Effector memory CD4-positive, alpha-beta T cell (primary cell): Measurements from ENCODE around the gene MTHFD1L.
"Not testable (repeated sequence)": the region's sequence is repeated elsewhere in the genome, so short reads cannot be mapped to it uniquely, and the experiment has no call there.

Source experiments
- DNase-seq, 3 donors: peaks; one replicate each; pipeline ENCODE4 v3.0.0-alpha.2; 2020
- H3K27ac ChIP-seq: 2 replicates; pipeline ENCODE4 v1.7.0; 2013; ENCODE audit warnings: mild to moderate bottlenecking, low read length, moderate library complexity; ENCODE audit not compliant: insufficient read depth, poor library complexity, severe bottlenecking
- H3K27me3 ChIP-seq: replicated peaks from 2 replicates; pipeline ENCODE4 v1.7.0; 2013; ENCODE audit warnings: mild to moderate bottlenecking, low read length; ENCODE audit not compliant: insufficient read depth, control insufficient read depth, poor library complexity, severe bottlenecking
- H3K36me3 ChIP-seq: 2 replicates; pipeline ENCODE4 v1.7.0; 2013; ENCODE audit warnings: mild to moderate bottlenecking, low read length, moderate library complexity; ENCODE audit not compliant: control insufficient read depth, insufficient read depth
- H3K4me1 ChIP-seq: 2 replicates; pipeline ENCODE4 v1.7.0; 2013; ENCODE audit warnings: low read length, mild to moderate bottlenecking; ENCODE audit not compliant: control insufficient read depth, insufficient read depth, poor library complexity, severe bottlenecking
- H3K4me3 ChIP-seq: 2 replicates; pipeline ENCODE4 v1.7.0; 2013; ENCODE audit warnings: low read length, low read depth, mild to moderate bottlenecking; ENCODE audit not compliant: insufficient read depth, poor library complexity, severe bottlenecking
- H3K9me3 ChIP-seq: 2 replicates; pipeline ENCODE4 v1.7.0; 2013; ENCODE audit warnings: mild to moderate bottlenecking, low read length, moderate library complexity; ENCODE audit not compliant: control insufficient read depth

Gene MTHFD1L

GRCh38 chr6:151082079-151082478 lies 216.6 kb downstream of the MTHFD1L start:
- Histone ChIP-seq H3K27ac (no peak overlapping the region), H3K4me3 (no peak overlapping the region), H3K27me3 (no peaks in the 10 kb centered on the region), H3K36me3 (no peaks in the 10 kb centered on the region), H3K4me1 (no peaks in the 10 kb centered on the region), H3K9me3 (no peaks in the 10 kb centered on the region)
- DNase-seq: no peak

- no peak overlapping the region for H3K27ac ChIP-seq
- DNase-seq: no peak
- H3K36me3 ChIP-seq: no peaks in the 10 kb centered on the region
- H3K27me3 ChIP-seq: no peaks in the 10 kb centered on the region
- H3K4me3 ChIP-seq: no peak overlapping the region
- no peaks in the 10 kb centered on the region for H3K4me1 ChIP-seq
- H3K9me3 ChIP-seq: no peaks in the 10 kb centered on the region
Observed at GRCh38 chr6:151084275-151084674, 218.8 kb downstream of the MTHFD1L start.

GRCh38 chr6:151087055-151087454 lies 221.6 kb downstream of the MTHFD1L start:
- not testable (repeated sequence) for H3K9me3 ChIP-seq, H3K4me1 ChIP-seq, H3K4me3 ChIP-seq, H3K27ac ChIP-seq, H3K27me3 ChIP-seq, DNase-seq, H3K36me3 ChIP-seq

GRCh38 chr6:151087861-151088598 lies 222.5 kb downstream of the MTHFD1L start:
- Histone ChIP-seq H3K36me3 (no peaks in the 10 kb centered on the region), H3K9me3 (no peaks in the 10 kb centered on the region), H3K27ac (no peak overlapping the region), H3K27me3 (no peaks in the 10 kb centered on the region), H3K4me3 (no peak overlapping the region), H3K4me1 (no peaks in the 10 kb centered on the region)
- no peak for DNase-seq

GRCh38 chr6:151088599-151088935 lies 223.1 kb downstream of the MTHFD1L start:
- Histone ChIP-seq H3K27me3 (no peaks in the 10 kb centered on the region), H3K4me3 (no peak overlapping the region), H3K27ac (no peak overlapping the region), H3K36me3 (no peaks in the 10 kb centered on the region), H3K9me3 (no peaks in the 10 kb centered on the region), H3K4me1 (no peaks in the 10 kb centered on the region)
- DNase-seq: no peak

GRCh38 chr6:151088963-151089362 lies 223.5 kb downstream of the MTHFD1L start:
- Histone ChIP-seq H3K27ac (no peak overlapping the region), H3K4me3 (no peak overlapping the region), H3K9me3 (no peaks in the 10 kb centered on the region), H3K27me3 (no peaks in the 10 kb centered on the region), H3K36me3 (no peaks in the 10 kb centered on the region), H3K4me1 (no peaks in the 10 kb centered on the region)
- DNase-seq: no peak

- H3K27me3 ChIP-seq: no peaks in the 10 kb centered on the region
- no peaks in the 10 kb centered on the region for H3K36me3 ChIP-seq
- H3K27ac ChIP-seq: no peak overlapping the region
- H3K9me3 ChIP-seq: no peaks in the 10 kb centered on the region
- H3K4me1 ChIP-seq: no peaks in the 10 kb centered on the region
- no peak for DNase-seq
- no peak overlapping the region for H3K4me3 ChIP-seq
Observed at GRCh38 chr6:151089978-151090377, 224.5 kb downstream of the MTHFD1L start.

GRCh38 chr6:151091571-151091970 lies 226.1 kb downstream of the MTHFD1L start:
- no peak overlapping the region for H3K4me3 ChIP-seq
- H3K4me1 ChIP-seq: no peaks in the 10 kb centered on the region
- no peaks in the 10 kb centered on the region for H3K27me3 ChIP-seq
- no peaks in the 10 kb centered on the region for H3K9me3 ChIP-seq
- H3K27ac ChIP-seq: no peak overlapping the region
- DNase-seq: no peak
- H3K36me3 ChIP-seq: no peaks in the 10 kb centered on the region

- Histone ChIP-seq H3K27ac (no peak overlapping the region), H3K4me3 (no peak overlapping the region), H3K36me3 (no peaks in the 10 kb centered on the region), H3K9me3 (no peaks in the 10 kb centered on the region), H3K27me3 (no peaks in the 10 kb centered on the region), H3K4me1 (no peaks in the 10 kb centered on the region)
- DNase-seq: no peak
Observed at GRCh38 chr6:151092591-151092990, 227.1 kb downstream of the MTHFD1L start.

- Histone ChIP-seq H3K27ac (no peak overlapping the region), H3K4me1 (no peaks in the 10 kb centered on the region), H3K36me3 (no peaks in the 10 kb centered on the region), H3K4me3 (no peak overlapping the region), H3K27me3 (no peaks in the 10 kb centered on the region), H3K9me3 (no peaks in the 10 kb centered on the region)
- no peak for DNase-seq
Observed at GRCh38 chr6:151093706-151094105, 228.2 kb downstream of the MTHFD1L start.
